Panc1 (cell line): ENCODE measurements around the gene TAB3. TPM values are rescaled to one million over a fixed set of nuclear protein-coding genes. Genes with fewer than 3 reads are reported as not detected.

Source experiments
- ATAC-seq: fragments of 200-7000 bp; cut with Tn5 transposase; 2 replicates; pipeline ENCODE4 v1.9.1; 2020; ENCODE audit warnings: mild to moderate bottlenecking, moderate library complexity
- Bru-seq: library from RNA; stranded (reverse); fragments of 400-500 nt; gene quantifications from one replicate; lab custom pipeline; 2021; lab: Mats Ljungman, UMichigan
- BruChase-seq, 2 experiments: library from RNA; stranded (reverse); fragments of 400-500 nt; gene quantifications; one replicate each; lab custom pipeline; 2021; lab: Mats Ljungman, UMichigan
- BruUV-seq: library from RNA; stranded (reverse); fragments of 400-500 nt; replicated peaks from 2 replicates; lab custom pipeline; 2021; lab: Mats Ljungman, UMichigan
- CTCF ChIA-PET: fragments of 300-600 bp; sonication (Branson Sonifier 250); formaldehyde crosslinking; loops from one replicate; lab custom pipeline; 2022; ENCODE audit warnings: antibody characterized with exemption; lab: Charles Lee
- POLR2A ChIA-PET: fragments of 300-600 bp; sonication (Branson Sonifier 250); formaldehyde crosslinking; loops from one replicate; lab custom pipeline; 2022; ENCODE audit warnings: antibody characterized with exemption; lab: Charles Lee
- DNase-seq: peaks from one replicate; pipeline ENCODE4 v3.0.0-alpha.2; 2010; ENCODE audit warnings: low read depth, low spot score
- H3K27ac ChIP-seq: 2 replicates; pipeline ENCODE4 v1.5.1; 2011; ENCODE audit warnings: mild to moderate bottlenecking, low read length, inconsistent platforms
- H3K27me3 ChIP-seq: fragments of 200-500 bp; sonication (Bioruptor generic); 2 replicates; pipeline ENCODE4 v1.6.0; 2014; ENCODE audit warnings: low read length, inconsistent platforms; ENCODE audit not compliant: control insufficient read depth, insufficient read depth
- H3K36me3 ChIP-seq: fragments of 200-500 bp; sonication (Bioruptor generic); 2 replicates; pipeline ENCODE4 v1.5.1; 2014; ENCODE audit warnings: inconsistent platforms, mild to moderate bottlenecking, low read length, moderate library complexity; ENCODE audit not compliant: control insufficient read depth, insufficient read depth
- H3K4me1 ChIP-seq: 2 replicates; pipeline ENCODE4 v1.5.1; 2011; ENCODE audit warnings: inconsistent platforms, mild to moderate bottlenecking, low read length, moderate library complexity; ENCODE audit not compliant: control insufficient read depth, insufficient read depth
- H3K4me3 ChIP-seq, 2 experiments: 2 replicates each; pipeline ENCODE4 v1.5.1; 2011 to 2012; ENCODE audit warnings: low read depth in 2 of 2, low read length in 2 of 2, mild to moderate bottlenecking in 2 of 2, inconsistent platforms in 1 of 2, moderate library complexity in 1 of 2
- H3K9me3 ChIP-seq: fragments of 200-500 bp; sonication (Bioruptor generic); 2 replicates; pipeline ENCODE4 v1.5.1; 2014; ENCODE audit warnings: low read depth, mild to moderate bottlenecking, inconsistent platforms, low read length, moderate library complexity; ENCODE audit not compliant: control insufficient read depth, insufficient read depth
- CTCF ChIP-seq: fragments of 450-650 bp; IDR thresholded peaks from 2 replicates; pipeline ENCODE4 v1.5.1; 2017; ENCODE audit warnings: mild to moderate bottlenecking
- POLR2AphosphoS5 ChIP-seq: IDR thresholded peaks from 2 replicates; pipeline ENCODE4 v1.6.1; 2012; ENCODE audit warnings: mild to moderate bottlenecking, low read depth, low read length, moderate library complexity
- REST ChIP-seq, 2 experiments: IDR thresholded peaks; 2 replicates each; pipeline ENCODE4 v1.6.1; 2011 to 2012; ENCODE audit warnings: low read depth in 2 of 2, control low read depth in 1 of 2, low read length in 1 of 2, mild to moderate bottlenecking in 1 of 2, moderate library complexity in 1 of 2; ENCODE audit not compliant: insufficient read depth in 1 of 2
- SIN3A ChIP-seq: IDR thresholded peaks from 2 replicates; pipeline ENCODE4 v1.6.1; 2012; ENCODE audit warnings: low read depth, mild to moderate bottlenecking, low read length, moderate library complexity, borderline replicate concordance; ENCODE audit not compliant: insufficient read depth
- TCF7L2 ChIP-seq: IDR thresholded peaks from 2 replicates; pipeline ENCODE4 v1.6.1; 2011; ENCODE audit warnings: mild to moderate bottlenecking, low read depth, low read length, inconsistent platforms
- in situ Hi-C: cut with HindIII; loops from 2 replicates; pipeline ENCODE4 v1.10.0; 2016; ENCODE audit warnings: low sequenced_read_pairs, low pct_unique_long_range_greater_than_20kb
- intact Hi-C: fragments of 100-400 bp; cut with micrococcal nuclease; formaldehyde crosslinking; loops from one replicate; pipeline ENCODE4 v1.10.0; 2022; ENCODE audit not compliant: unreplicated experiment
- long read RNA-seq: library from polyadenylated mRNA; unstranded; transcript quantifications from one replicate; pipeline ENCODE4 v2.0.0, GENCODE V29; 2021; ENCODE audit not compliant: unreplicated experiment
- polyA plus RNA-seq: library from polyadenylated mRNA; unstranded; fragments of >200 nt; gene quantifications from one replicate; pipeline ENCODE4 v1.2.1, GENCODE V29; 2012; ENCODE audit warnings: missing spikeins; ENCODE audit not compliant: insufficient read length
- total RNA-seq: library from RNA; stranded (reverse); gene quantifications from one replicate; pipeline ENCODE4 v1.2.1, GENCODE V29; 2021; ENCODE audit not compliant: unreplicated experiment

Gene TAB3
- 7.7 TPM for total RNA-seq
- polyA plus RNA-seq, result 4.5 TPM
- percentile 42 among the genes with signal in this experiment for Bru-seq, nascent RNA
- BruChase-seq, experiment 1, labeled RNA remaining after a 2-hour chase, result percentile 47 among the genes with signal in this experiment
- BruChase-seq, experiment 2, labeled RNA remaining after a 6-hour chase, result percentile 52 among the genes with signal in this experiment
- long read RNA-seq, partial matches to known transcripts, result 1 of 3 reads
- long read RNA-seq, other reads (novel, unspliced or antisense), result 2 of 3 reads

GRCh38 chrX:30889147-30890140 lies at the start of gene TAB3:
TAB3 (minus strand) TSS chrX:30889254; CDS start chrX:30859588, 29,666 bp downstream.
- Histone ChIP-seq H3K27ac (peak within 1 kb of the TSS; percentile 70), H3K9me3 (no peaks in the 10 kb centered on the region), H3K36me3 (no peaks in the 10 kb centered on the region), H3K27me3 (no peaks in the 10 kb centered on the region), H3K4me3 (peak within 1 kb of the TSS; percentile 57 to 66), H3K4me1 (no peaks in the 10 kb centered on the region; the same call in 1 of the 2 replicates)
- POLR2A ChIA-PET, result no interaction called here
- TF ChIP-seq CTCF, result no peak
- no peak for TF ChIP-seq POLR2AphosphoS5
- no peak for TF ChIP-seq TCF7L2
- TF ChIP-seq SIN3A, result no peak
- TF ChIP-seq REST (IDR thresholded peaks at IDR 0.05; ENCODE audit: insufficient read depth in 1 of 2, low read depth in 2 of 2, low read length in 1 of 2), result no peak
- peak; percentile 98 for ATAC-seq
- CTCF ChIA-PET, result no interaction called here
- in situ Hi-C loops (no loop called here), intact Hi-C loops (no loop called here)
- BruUV-seq, result no TSS peak
- DNase-seq, result peak; percentile 63

- CTCF ChIA-PET, result no interaction called here
- in situ Hi-C loops (no loop called here), intact Hi-C loops (no loop called here)
- Histone ChIP-seq H3K9me3 (no peaks in the 10 kb centered on the region), H3K27ac (no peak overlapping the region), H3K4me3 (no peak overlapping the region), H3K27me3 (no peaks in the 10 kb centered on the region), H3K4me1 (no peaks in the 10 kb centered on the region), H3K36me3 (no peaks in the 10 kb centered on the region)
- no peak for ATAC-seq
- BruUV-seq, result no TSS peak
- POLR2A ChIA-PET, result no interaction called here
- no peak for TF ChIP-seq REST (IDR thresholded peaks at IDR 0.05; ENCODE audit: insufficient read depth in 1 of 2, low read depth in 2 of 2, low read length in 1 of 2)
- no peak for TF ChIP-seq POLR2AphosphoS5
- no peak for TF ChIP-seq CTCF
- no peak for TF ChIP-seq SIN3A
- TF ChIP-seq TCF7L2, result no peak
- no peak for DNase-seq
These were observed 49.2 kb upstream of the TAB3 start for GRCh38 chrX:30938295-30938694.
